ENCODE measurements around the gene PARP8. TPM values are rescaled to one million over a fixed set of nuclear protein-coding genes. Genes with fewer than 3 reads are reported as not detected.
"Not testable (repeated sequence)": the region's sequence is repeated elsewhere in the genome, so short reads cannot be mapped to it uniquely, and the experiment has no call there.

Gene PARP8
- total RNA-seq: 10 to 100 TPM; 41.1 to 42.1 TPM

GRCh38 chr5:50666261-50667022, at the start of gene PARP8:
Gene PARP8 (plus strand): TSS chr5:50666637. CDS start chr5:50667096, 459 bp downstream.
- ChIA-PET CTCF (no interaction called here), POLR2A (interaction anchor here (0.5 to 1.2 kb wide), 7 partner anchors 40 to 225 kb away, joined by 3 to 8 read pairs (median 4); partner anchors contain the start of gene EMB)

GRCh38 chr5:50623666-50624065, 42.8 kb upstream of the PARP8 start:
- POLR2A ChIA-PET: no interaction called here

GRCh38 chr5:50634866-50635265, 31.6 kb upstream of the PARP8 start:
- CTCF ChIA-PET, POLR2A ChIA-PET: not testable (repeated sequence)

More at GRCh38 chr5:50623666-50624065, 42.8 kb upstream of the PARP8 start:
- CTCF ChIA-PET: no interaction called here

- POLR2A ChIA-PET: not testable (repeated sequence)
These were observed 28.9 kb upstream of the PARP8 start for GRCh38 chr5:50637576-50637975.

GRCh38 chr5:50646591-50646990, 19.8 kb upstream of the PARP8 start:
- POLR2A ChIA-PET: no interaction called here

More at GRCh38 chr5:50637576-50637975, 28.9 kb upstream of the PARP8 start:
- CTCF ChIA-PET: not testable (repeated sequence)

GRCh38 chr5:50647726-50648125, 18.7 kb upstream of the PARP8 start:
- POLR2A ChIA-PET: no interaction called here
- CTCF ChIA-PET: no interaction called here

More at GRCh38 chr5:50646591-50646990, 19.8 kb upstream of the PARP8 start:
- CTCF ChIA-PET: no interaction called here

GRCh38 chr5:50653946-50654345, 12.5 kb upstream of the PARP8 start:
- ChIA-PET CTCF (no interaction called here), POLR2A (no interaction called here)

GRCh38 chr5:50655067-50655809, 11.2 kb upstream of the PARP8 start:
- ChIA-PET CTCF (no interaction called here), POLR2A (no interaction called here)

GRCh38 chr5:50655810-50656205, 10.6 kb upstream of the PARP8 start:
- CTCF ChIA-PET: no interaction called here
- POLR2A ChIA-PET: no interaction called here

GRCh38 chr5:50657044-50657443, 9.4 kb upstream of the PARP8 start:
- ChIA-PET POLR2A (no interaction called here), CTCF (no interaction called here)

GRCh38 chr5:50658246-50658645, 8.2 kb upstream of the PARP8 start:
- POLR2A ChIA-PET: no interaction called here
- CTCF ChIA-PET: no interaction called here

- CTCF ChIA-PET: no interaction called here
- POLR2A ChIA-PET: no interaction called here
These were observed 2.8 kb upstream of the PARP8 start for GRCh38 chr5:50663636-50664035.

GRCh38 chr5:50665091-50665490, 1.3 kb upstream of the PARP8 start:
- ChIA-PET CTCF (no interaction called here), POLR2A (no interaction called here)

GRCh38 chr5:50665761-50666202, 655 bp upstream of the PARP8 start:
- POLR2A ChIA-PET, CTCF ChIA-PET: not testable (repeated sequence)

- ChIA-PET POLR2A (interaction anchor here (0.5 to 1.2 kb wide), 9 partner anchors 40 to 232 kb away, joined by 3 to 8 read pairs (median 3); partner anchors contain the start of gene EMB), CTCF (interaction anchor here (2.4 kb wide), 1 partner anchor 76 kb away, joined by 6 read pairs; no protein-coding TSS in a partner anchor)
These were observed 701 bp downstream of the PARP8 start for GRCh38 chr5:50667023-50667652.

GRCh38 chr5:50667653-50668595, 1.5 kb downstream of the PARP8 start:
- ChIA-PET POLR2A (interaction anchor here (0.6 to 1.2 kb wide), 5 partner anchors 39 to 233 kb away, joined by 3 to 5 read pairs (median 3); partner anchors contain the start of gene EMB), CTCF (interaction anchor here (2.4 kb wide), 1 partner anchor 75 kb away, joined by 6 read pairs; no protein-coding TSS in a partner anchor)

GRCh38 chr5:50668636-50669035, 2.2 kb downstream of the PARP8 start:
- CTCF ChIA-PET: interaction anchor here (2.4 kb wide), 1 partner anchor 75 kb away, joined by 6 read pairs; no protein-coding TSS in a partner anchor
- POLR2A ChIA-PET: not testable (repeated sequence)

- ChIA-PET CTCF (no interaction called here), POLR2A (no interaction called here)
These were observed 6.2 kb downstream of the PARP8 start for GRCh38 chr5:50672663-50673062.

- POLR2A ChIA-PET, CTCF ChIA-PET: not testable (repeated sequence)
These were observed 7.0 kb downstream of the PARP8 start for GRCh38 chr5:50673444-50673843.
